PC-9 (cell line): ENCODE data around the gene SRP68. TPM values are rescaled to one million over a fixed set of nuclear protein-coding genes. Genes with fewer than 3 reads are reported as not detected.

Source experiments
- BruUV-seq: library from RNA; stranded (reverse); fragments of 400-500 nt; replicated peaks from 2 replicates; lab custom pipeline; 2021; lab: Mats Ljungman, UMichigan
- CTCF ChIA-PET: fragments of 300-600 bp; sonication (Branson Sonifier 250); formaldehyde crosslinking; loops from one replicate; lab custom pipeline; 2022; ENCODE audit warnings: antibody characterized with exemption; lab: Charles Lee
- POLR2A ChIA-PET: fragments of 300-600 bp; sonication (Branson Sonifier 250); formaldehyde crosslinking; loops from one replicate; lab custom pipeline; 2022; ENCODE audit warnings: antibody characterized with exemption; ENCODE audit not compliant: unreplicated experiment; lab: Charles Lee
- DNase-seq, 2 experiments: peaks; one replicate each; pipeline versions ENCODE4 v3.0.0 to v3.0.0-alpha.2; 2015 to 2022; ENCODE audit warnings: mixed read lengths in 1 of 2
- H2AFZ ChIP-seq: fragments of 200-600 bp; sonication (generic); 2 replicates; pipeline ENCODE4 v1.8.1; 2017; ENCODE audit warnings: antibody characterized with exemption
- H3F3A ChIP-seq: fragments of 200-600 bp; sonication (generic); 2 replicates; pipeline ENCODE4 v1.8.1; 2017; ENCODE audit warnings: antibody characterized with exemption, mild to moderate bottlenecking, low read depth; ENCODE audit not compliant: insufficient read depth
- H3K27ac ChIP-seq: fragments of 200-600 bp; sonication (generic); 2 replicates; pipeline ENCODE4 v1.6.1; 2016; ENCODE audit warnings: mixed run types
- H3K27me3 ChIP-seq: fragments of 200-600 bp; sonication (generic); 2 replicates; pipeline ENCODE4 v1.6.1; 2016; ENCODE audit warnings: low read depth, mixed run types; ENCODE audit not compliant: insufficient read depth
- H3K36me3 ChIP-seq: fragments of 200-600 bp; sonication (generic); 2 replicates; pipeline ENCODE4 v1.6.1; 2016; ENCODE audit warnings: low read depth, mixed run types
- H3K4me1 ChIP-seq: fragments of 200-600 bp; sonication (generic); replicated peaks from 2 replicates; pipeline ENCODE4 v1.6.1; 2016; ENCODE audit warnings: mixed run types; ENCODE audit not compliant: insufficient read depth
- H3K4me2 ChIP-seq: fragments of 200-600 bp; sonication (generic); 2 replicates; pipeline ENCODE4 v1.6.1; 2017; ENCODE audit warnings: mixed run types
- H3K4me3 ChIP-seq: fragments of 200-600 bp; sonication (generic); 2 replicates; pipeline ENCODE4 v1.6.1; 2016; ENCODE audit warnings: mixed run types
- H3K79me2 ChIP-seq: fragments of 200-600 bp; sonication (generic); 2 replicates; pipeline ENCODE4 v1.6.1; 2017; ENCODE audit warnings: low read depth, mixed run types
- H3K9me2 ChIP-seq: fragments of 200-600 bp; sonication (generic); 2 replicates; pipeline ENCODE4 v1.8.1; 2017; ENCODE audit warnings: mild to moderate bottlenecking; ENCODE audit not compliant: insufficient read depth
- H3K9me3 ChIP-seq: fragments of 200-600 bp; sonication (generic); 2 replicates; pipeline ENCODE4 v1.8.1; 2016; ENCODE audit warnings: low read depth; ENCODE audit not compliant: insufficient read depth
- H4K20me1 ChIP-seq: fragments of 200-600 bp; sonication (generic); 2 replicates; pipeline ENCODE4 v1.8.1; 2017; ENCODE audit not compliant: insufficient read depth
- CTCF ChIP-seq: fragments of 200-600 bp; sonication (generic); conservative IDR thresholded peaks from 2 replicates; pipeline ENCODE4 v1.6.1; 2017; ENCODE audit warnings: mixed run types, antibody characterized with exemption, mild to moderate bottlenecking, moderate library complexity
- EZH2 ChIP-seq: fragments of 200-600 bp; sonication (generic); IDR thresholded peaks from 2 replicates; pipeline ENCODE4 v1.8.0; 2017; ENCODE audit warnings: antibody characterized with exemption, low read depth
- intact Hi-C: fragments of 100-400 bp; cut with micrococcal nuclease; formaldehyde crosslinking; loops from one replicate; pipeline ENCODE4 v1.10.0; 2022; ENCODE audit not compliant: unreplicated experiment
- total RNA-seq: library from RNA; stranded (reverse); gene quantifications from 2 replicates; pipeline ENCODE4 v1.2.3, GENCODE V29; 2021

The SRP68 gene
- total RNA-seq, 1 experiment from 2014 or later, result 91.7 TPM

GRCh38 chr17:76056882-76057281, 15.4 kb downstream of the SRP68 start:
- Histone ChIP-seq H2AFZ (no peak overlapping the region), H3K9me3 (peaks cover 4% of the 10 kb centered on the region; the same call in 1 of the 2 replicates), H3F3A (peaks cover 32% of the 10 kb centered on the region), H3K4me2 (no peak overlapping the region), H3K27me3 (no peaks in the 10 kb centered on the region), H3K27ac (no peak overlapping the region), H3K4me3 (no peak overlapping the region), H4K20me1 (no peaks in the 10 kb centered on the region), H3K4me1 (peaks cover 34% of the 10 kb centered on the region), H3K36me3 (peaks cover 7% of the 10 kb centered on the region; the same call in 1 of the 2 replicates), H3K9me2 (no peaks in the 10 kb centered on the region), H3K79me2 (peaks cover 15% of the 10 kb centered on the region)
- POLR2A ChIA-PET, result no interaction called here
- BruUV-seq, result no TSS peak
- CTCF ChIA-PET, result interaction anchor here (0.5 to 0.6 kb wide), 2 partner anchors 42 to 100 kb away, joined by 3 to 4 read pairs; no protein-coding TSS in a partner anchor
- intact Hi-C loops, result no loop called here
- DNase-seq, result peak in 1 of 2 experiments; percentile 57
- TF ChIP-seq EZH2 (no peak), CTCF (no peak)

- intact Hi-C loops, result loop anchor here (1.0 kb wide), 2 partner anchors 40 to 149 kb away; no protein-coding TSS in a partner anchor
- Histone ChIP-seq H3K9me2 (no peaks in the 10 kb centered on the region), H3K4me2 (peak overlapping the region; percentile 60), H4K20me1 (no peaks in the 10 kb centered on the region), H3K9me3 (peaks cover 4% of the 10 kb centered on the region; the same call in 1 of the 2 replicates), H3K27ac (peak overlapping the region; percentile 94), H3F3A (peaks cover 55% of the 10 kb centered on the region), H3K36me3 (peaks cover 15% of the 10 kb centered on the region), H3K4me3 (peak overlapping the region; percentile 22; the same call in 1 of the 2 replicates), H2AFZ (no peak overlapping the region), H3K79me2 (peaks cover 27% of the 10 kb centered on the region), H3K27me3 (no peaks in the 10 kb centered on the region), H3K4me1 (peaks cover 60% of the 10 kb centered on the region)
- POLR2A ChIA-PET, result interaction anchor here (0.6 kb wide), 2 partner anchors 49 to 56 kb away, joined by 3 to 5 read pairs; partner anchors contain the start of gene EXOC7
- CTCF ChIA-PET, result interaction anchor here (1.0 to 1.3 kb wide), 2 partner anchors 40 to 49 kb away, joined by 12 to 16 read pairs; partner anchors contain the start of gene EXOC7
- TF ChIP-seq EZH2, result no peak
- TF ChIP-seq CTCF, result no peak
- BruUV-seq, result no TSS peak
- peak; percentile 46 to 87 for DNase-seq
These were observed 18.2 kb downstream of the SRP68 start for GRCh38 chr17:76054112-76054476.

GRCh38 chr17:76053246-76054111, 18.8 kb downstream of the SRP68 start:
- TF ChIP-seq EZH2 (no peak), CTCF (no peak)
- ChIA-PET CTCF (interaction anchor here (0.5 to 1.3 kb wide), 5 partner anchors 39 to 270 kb away, joined by 3 to 16 read pairs (median 12); partner anchors contain the start of gene EXOC7), POLR2A (interaction anchor here (0.6 to 0.8 kb wide), 2 partner anchors 17 to 26 kb away, joined by 4 to 5 read pairs; partner anchors contain the start of gene EVPL)
- peaks cover 60% of the 10 kb centered on the region for H3K4me1 ChIP-seq
- peak overlapping the region; percentile 60 for H3K4me2 ChIP-seq
- peaks cover 21% of the 10 kb centered on the region for H3K36me3 ChIP-seq
- TSS peak; percentile 55 for BruUV-seq
- peak overlapping the region; percentile 22; the same call in 1 of the 2 replicates for H3K4me3 ChIP-seq
- DNase-seq, result peak; percentile 56 to 79
- H2AFZ ChIP-seq, result no peak overlapping the region
- H3K27ac ChIP-seq, result peak overlapping the region; percentile 94
- H3F3A ChIP-seq, result peaks cover 55% of the 10 kb centered on the region
- H3K9me2 ChIP-seq, result no peaks in the 10 kb centered on the region
- intact Hi-C loops, result loop anchor here (1.0 kb wide), 3 partner anchors 26 to 148 kb away; partner anchors contain the start of gene EVPL
- H3K79me2 ChIP-seq, result peaks cover 27% of the 10 kb centered on the region
- no peaks in the 10 kb centered on the region for H3K27me3 ChIP-seq
- H3K9me3 ChIP-seq, result peaks cover 4% of the 10 kb centered on the region; the same call in 1 of the 2 replicates
- no peaks in the 10 kb centered on the region for H4K20me1 ChIP-seq
